ENCODE results near the gene SMYD3. TPM values are rescaled to one million over a fixed set of nuclear protein-coding genes. Genes with fewer than 3 reads are reported as not detected.

The SMYD3 gene
- total and polyA plus RNA-seq, 9 donors: 8.0 to 13.9 (median 9.6) TPM

GRCh38 chr1:245871915-245872314 is 635.2 kb downstream of the SMYD3 start:
- H3K27me3 ChIP-seq (ENCODE audit: control insufficient read depth, insufficient read depth, low read length): no peaks in the 10 kb centered on the region
- H3K27ac ChIP-seq (ENCODE audit: low read length): no peak overlapping the region
- WGBS (ENCODE audit: insufficient coverage): 39% methylated on average over 3 of the region's 4 CpGs
- H3K36me3 ChIP-seq (ENCODE audit: control insufficient read depth, insufficient read depth, low read length): no peaks in the 10 kb centered on the region
- peaks cover 21% of the 10 kb centered on the region for H3K4me1 ChIP-seq (ENCODE audit: control insufficient read depth, insufficient read depth, low read length)
- no peak overlapping the region for H3K4me3 ChIP-seq (ENCODE audit: low read length)
- DNase-seq: no peak
- H3K9me3 ChIP-seq (replicated peaks; ENCODE audit: control insufficient read depth, low read depth, low read length): no peaks in the 10 kb centered on the region

- Histone ChIP-seq H3K4me3 (ENCODE audit: low read length) (no peak overlapping the region), H3K36me3 (ENCODE audit: control insufficient read depth, insufficient read depth, low read length) (no peaks in the 10 kb centered on the region), H3K27me3 (ENCODE audit: control insufficient read depth, insufficient read depth, low read length) (no peaks in the 10 kb centered on the region), H3K4me1 (ENCODE audit: control insufficient read depth, insufficient read depth, low read length) (peaks cover 21% of the 10 kb centered on the region), H3K9me3 (replicated peaks; ENCODE audit: control insufficient read depth, low read depth, low read length) (no peaks in the 10 kb centered on the region), H3K27ac (ENCODE audit: low read length) (no peak overlapping the region)
- whole genome bisulfite sequencing (ENCODE audit: insufficient coverage): no CpG with 5 or more reads among the region's 2 CpGs
- peak; percentile 59 for DNase-seq
These were observed 635.9 kb downstream of the SMYD3 start for GRCh38 chr1:245871191-245871590.

- Histone ChIP-seq H3K4me3 (ENCODE audit: low read length) (no peak overlapping the region), H3K27ac (ENCODE audit: low read length) (no peak overlapping the region), H3K27me3 (ENCODE audit: control insufficient read depth, insufficient read depth, low read length) (no peaks in the 10 kb centered on the region), H3K4me1 (ENCODE audit: control insufficient read depth, insufficient read depth, low read length) (peaks cover 21% of the 10 kb centered on the region), H3K9me3 (replicated peaks; ENCODE audit: control insufficient read depth, low read depth, low read length) (no peaks in the 10 kb centered on the region), H3K36me3 (ENCODE audit: control insufficient read depth, insufficient read depth, low read length) (no peaks in the 10 kb centered on the region)
- peak; percentile 24 for DNase-seq
- WGBS (ENCODE audit: insufficient coverage): 25% methylated on average over 3 of the region's 6 CpGs
These were observed 636.4 kb downstream of the SMYD3 start for GRCh38 chr1:245870698-245871097.

- peaks cover 2% of the 10 kb centered on the region for H3K27me3 ChIP-seq (ENCODE audit: control insufficient read depth, insufficient read depth, low read length)
- no peaks in the 10 kb centered on the region for H3K9me3 ChIP-seq (replicated peaks; ENCODE audit: control insufficient read depth, low read depth, low read length)
- H3K27ac ChIP-seq (ENCODE audit: low read length): no peak overlapping the region
- no peaks in the 10 kb centered on the region for H3K36me3 ChIP-seq (ENCODE audit: control insufficient read depth, insufficient read depth, low read length)
- WGBS (ENCODE audit: insufficient coverage): 36% methylated on average over 3 of the region's 7 CpGs
- peaks cover 16% of the 10 kb centered on the region for H3K4me1 ChIP-seq (ENCODE audit: control insufficient read depth, insufficient read depth, low read length)
- H3K4me3 ChIP-seq (ENCODE audit: low read length): no peak overlapping the region
- DNase-seq: no peak
These were observed 637.2 kb downstream of the SMYD3 start for GRCh38 chr1:245869847-245870246.

GRCh38 chr1:245867738-245868137 is 639.3 kb downstream of the SMYD3 start:
- peaks cover 2% of the 10 kb centered on the region for H3K27me3 ChIP-seq (ENCODE audit: control insufficient read depth, insufficient read depth, low read length)
- no peaks in the 10 kb centered on the region for H3K36me3 ChIP-seq (ENCODE audit: control insufficient read depth, insufficient read depth, low read length)
- no peaks in the 10 kb centered on the region for H3K9me3 ChIP-seq (replicated peaks; ENCODE audit: control insufficient read depth, low read depth, low read length)
- no peak for DNase-seq
- 48% methylated on average over 4 of the region's 5 CpGs for WGBS (ENCODE audit: insufficient coverage)
- H3K27ac ChIP-seq (ENCODE audit: low read length): no peak overlapping the region
- no peak overlapping the region for H3K4me3 ChIP-seq (ENCODE audit: low read length)
- peaks cover 14% of the 10 kb centered on the region for H3K4me1 ChIP-seq (ENCODE audit: control insufficient read depth, insufficient read depth, low read length)

- no peak overlapping the region for H3K27ac ChIP-seq (ENCODE audit: low read length)
- H3K4me1 ChIP-seq (ENCODE audit: control insufficient read depth, insufficient read depth, low read length): peaks cover 6% of the 10 kb centered on the region
- 94% methylated on average over 2 of the region's 3 CpGs for WGBS (ENCODE audit: insufficient coverage)
- peaks cover 2% of the 10 kb centered on the region for H3K27me3 ChIP-seq (ENCODE audit: control insufficient read depth, insufficient read depth, low read length)
- no peak for DNase-seq
- H3K36me3 ChIP-seq (ENCODE audit: control insufficient read depth, insufficient read depth, low read length): no peaks in the 10 kb centered on the region
- H3K9me3 ChIP-seq (replicated peaks; ENCODE audit: control insufficient read depth, low read depth, low read length): no peaks in the 10 kb centered on the region
- H3K4me3 ChIP-seq (ENCODE audit: low read length): no peak overlapping the region
These were observed 642.2 kb downstream of the SMYD3 start for GRCh38 chr1:245864872-245865271.

GRCh38 chr1:245863566-245864184 is 643.4 kb downstream of the SMYD3 start:
- no peak for DNase-seq
- peaks cover 2% of the 10 kb centered on the region for H3K27me3 ChIP-seq (ENCODE audit: control insufficient read depth, insufficient read depth, low read length)
- 80% methylated on average over 1 of the region's 10 CpGs for WGBS (ENCODE audit: insufficient coverage)
- H3K36me3 ChIP-seq (ENCODE audit: control insufficient read depth, insufficient read depth, low read length): no peaks in the 10 kb centered on the region
- H3K27ac ChIP-seq (ENCODE audit: low read length): no peak overlapping the region
- H3K9me3 ChIP-seq (replicated peaks; ENCODE audit: control insufficient read depth, low read depth, low read length): no peaks in the 10 kb centered on the region
- H3K4me3 ChIP-seq (ENCODE audit: low read length): no peak overlapping the region
- peaks cover 3% of the 10 kb centered on the region for H3K4me1 ChIP-seq (ENCODE audit: control insufficient read depth, insufficient read depth, low read length)

- no peak for DNase-seq
- H3K27ac ChIP-seq (ENCODE audit: low read length): no peak overlapping the region
- no peak overlapping the region for H3K4me3 ChIP-seq (ENCODE audit: low read length)
- H3K4me1 ChIP-seq (ENCODE audit: control insufficient read depth, insufficient read depth, low read length): peaks cover 3% of the 10 kb centered on the region
- 70% methylated on average over 3 of the region's 6 CpGs for WGBS (ENCODE audit: insufficient coverage)
- peaks cover 2% of the 10 kb centered on the region for H3K27me3 ChIP-seq (ENCODE audit: control insufficient read depth, insufficient read depth, low read length)
- H3K9me3 ChIP-seq (replicated peaks; ENCODE audit: control insufficient read depth, low read depth, low read length): no peaks in the 10 kb centered on the region
- H3K36me3 ChIP-seq (ENCODE audit: control insufficient read depth, insufficient read depth, low read length): no peaks in the 10 kb centered on the region
These were observed 644.1 kb downstream of the SMYD3 start for GRCh38 chr1:245862812-245863540.

- no peaks in the 10 kb centered on the region for H3K9me3 ChIP-seq (replicated peaks; ENCODE audit: control insufficient read depth, low read depth, low read length)
- H3K27ac ChIP-seq (ENCODE audit: low read length): no peak overlapping the region
- peaks cover 3% of the 10 kb centered on the region for H3K4me1 ChIP-seq (ENCODE audit: control insufficient read depth, insufficient read depth, low read length)
- peaks cover 2% of the 10 kb centered on the region for H3K27me3 ChIP-seq (ENCODE audit: control insufficient read depth, insufficient read depth, low read length)
- peak; percentile 24 for DNase-seq
- no peaks in the 10 kb centered on the region for H3K36me3 ChIP-seq (ENCODE audit: control insufficient read depth, insufficient read depth, low read length)
- 26% methylated on average over 4 of the region's 8 CpGs for WGBS (ENCODE audit: insufficient coverage)
- no peak overlapping the region for H3K4me3 ChIP-seq (ENCODE audit: low read length)
These were observed 646.2 kb downstream of the SMYD3 start for GRCh38 chr1:245860657-245861544.

- H3K27me3 ChIP-seq (ENCODE audit: control insufficient read depth, insufficient read depth, low read length): no peaks in the 10 kb centered on the region
- H3K9me3 ChIP-seq (replicated peaks; ENCODE audit: control insufficient read depth, low read depth, low read length): no peaks in the 10 kb centered on the region
- H3K4me3 ChIP-seq (ENCODE audit: low read length): no peak overlapping the region
- H3K4me1 ChIP-seq (ENCODE audit: control insufficient read depth, insufficient read depth, low read length): peaks cover 3% of the 10 kb centered on the region
- DNase-seq: no peak
- no peak overlapping the region for H3K27ac ChIP-seq (ENCODE audit: low read length)
- 64% methylated on average over 7 of the region's 9 CpGs for WGBS (ENCODE audit: insufficient coverage)
- H3K36me3 ChIP-seq (ENCODE audit: control insufficient read depth, insufficient read depth, low read length): no peaks in the 10 kb centered on the region
These were observed 647.5 kb downstream of the SMYD3 start for GRCh38 chr1:245859493-245860114.
